Lower lobe of right lung (tissue), 2 donors: ENCODE measurements around the gene WEE2. TPM values are rescaled to one million over a fixed set of nuclear protein-coding genes. Genes with fewer than 3 reads are reported as not detected.
"Not testable (repeated sequence)": the region's sequence is repeated elsewhere in the genome, so short reads cannot be mapped to it uniquely, and the experiment has no call there.

Experiments
- ATAC-seq, 2 donors: fragments of 200-7000 bp; cut with Tn5 transposase; one replicate each; pipeline ENCODE4 v1.9.1; 2020 to 2022; ENCODE audit warnings: mild to moderate bottlenecking in 2 of 2, moderate library complexity in 2 of 2
- DNase-seq: peaks from one replicate; pipeline ENCODE4 v3.0.0-alpha.2; 2020
- H3K27ac ChIP-seq: fragments of 200-600 bp; one replicate; pipeline ENCODE4 v1.8.0; 2022
- H3K27me3 ChIP-seq: fragments of 200-600 bp; one replicate; pipeline ENCODE4 v1.8.0; 2022; ENCODE audit warnings: low read depth
- H3K36me3 ChIP-seq: fragments of 200-600 bp; one replicate; pipeline ENCODE4 v1.8.0; 2022; ENCODE audit warnings: mild to moderate bottlenecking
- H3K4me1 ChIP-seq: fragments of 200-600 bp; one replicate; pipeline ENCODE4 v1.8.0; 2022
- H3K4me3 ChIP-seq: fragments of 200-600 bp; one replicate; pipeline ENCODE4 v1.8.0; 2022; ENCODE audit warnings: mild to moderate bottlenecking
- H3K9me3 ChIP-seq: fragments of 200-600 bp; one replicate; pipeline ENCODE4 v1.8.0; 2022
- intact Hi-C: fragments of 100-400 bp; cut with DNase I; formaldehyde crosslinking; loops from one replicate; pipeline ENCODE4 v1.11.0; 2022
- total RNA-seq: library from RNA; stranded (reverse); fragmentation: NEBNext Ultra II Directional; extraction: Animal tissue kit (Norgen Biotek cat#: 25700); gene quantifications from one replicate; pipeline ENCODE4 v1.2.1, GENCODE V29; 2021
- TF ChIP-seq, protein P1 (sequence below): fragments of 200-600 bp; IDR thresholded peaks from one replicate; pipeline ENCODE4 v1.8.0; 2022; ENCODE audit warnings: antibody characterized with exemption, mild to moderate bottlenecking
- donor health status: DM: no; HTN: yes; CAD: no; lungs with severe emphysema.

WEE2 gene
- total RNA-seq, 1 donor from 2014 or later, result not detected

DNA sequence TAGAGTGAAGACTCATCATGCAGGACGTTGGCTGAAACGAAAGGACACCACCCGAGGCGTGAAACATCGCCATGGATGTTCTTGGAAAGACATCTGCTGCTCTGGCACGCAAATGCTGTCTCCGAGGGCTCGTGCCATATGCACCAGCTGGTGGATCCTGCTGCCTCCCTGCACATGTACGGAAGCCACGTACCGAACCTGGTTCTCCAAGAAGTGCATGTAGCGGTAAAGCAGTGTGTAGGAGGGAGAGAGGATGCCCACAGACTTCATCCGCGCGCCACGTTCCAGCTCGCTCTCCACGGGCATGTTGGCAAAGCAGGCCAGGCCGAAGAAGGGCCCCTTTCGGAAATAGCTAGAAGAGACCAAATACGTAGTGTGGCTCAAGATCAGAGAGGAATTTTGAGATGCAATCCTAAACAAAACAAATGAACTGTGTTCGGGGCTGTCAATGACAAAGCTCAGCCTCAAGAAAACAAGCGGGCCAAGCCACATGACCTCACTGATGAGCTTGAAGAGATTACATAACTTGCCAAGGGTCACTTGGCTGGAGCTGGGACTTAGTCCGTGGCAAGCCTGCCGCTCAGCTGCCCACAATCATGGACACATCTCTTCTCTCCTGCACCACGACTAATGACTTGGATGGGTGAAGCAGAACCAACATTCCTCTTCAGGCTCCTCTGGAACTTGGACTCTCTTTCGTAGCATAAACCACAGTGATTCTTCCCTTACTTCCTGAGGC, 22.7 kb upstream of the WEE2 start:
- TF ChIP-seq, protein P1, sequence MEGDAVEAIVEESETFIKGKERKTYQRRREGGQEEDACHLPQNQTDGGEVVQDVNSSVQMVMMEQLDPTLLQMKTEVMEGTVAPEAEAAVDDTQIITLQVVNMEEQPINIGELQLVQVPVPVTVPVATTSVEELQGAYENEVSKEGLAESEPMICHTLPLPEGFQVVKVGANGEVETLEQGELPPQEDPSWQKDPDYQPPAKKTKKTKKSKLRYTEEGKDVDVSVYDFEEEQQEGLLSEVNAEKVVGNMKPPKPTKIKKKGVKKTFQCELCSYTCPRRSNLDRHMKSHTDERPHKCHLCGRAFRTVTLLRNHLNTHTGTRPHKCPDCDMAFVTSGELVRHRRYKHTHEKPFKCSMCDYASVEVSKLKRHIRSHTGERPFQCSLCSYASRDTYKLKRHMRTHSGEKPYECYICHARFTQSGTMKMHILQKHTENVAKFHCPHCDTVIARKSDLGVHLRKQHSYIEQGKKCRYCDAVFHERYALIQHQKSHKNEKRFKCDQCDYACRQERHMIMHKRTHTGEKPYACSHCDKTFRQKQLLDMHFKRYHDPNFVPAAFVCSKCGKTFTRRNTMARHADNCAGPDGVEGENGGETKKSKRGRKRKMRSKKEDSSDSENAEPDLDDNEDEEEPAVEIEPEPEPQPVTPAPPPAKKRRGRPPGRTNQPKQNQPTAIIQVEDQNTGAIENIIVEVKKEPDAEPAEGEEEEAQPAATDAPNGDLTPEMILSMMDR, result no peak
- DNase-seq, result no peak
- Histone ChIP-seq H3K27ac (peak overlapping the region; percentile 48), H3K9me3 (no peaks in the 10 kb centered on the region), H3K36me3 (peaks cover 47% of the 10 kb centered on the region), H3K27me3 (no peaks in the 10 kb centered on the region), H3K4me3 (no peak overlapping the region), H3K4me1 (peaks cover 6% of the 10 kb centered on the region)
- intact Hi-C loops, result no loop called here
- ATAC-seq, result peak; percentile 70 to 90

DNA sequence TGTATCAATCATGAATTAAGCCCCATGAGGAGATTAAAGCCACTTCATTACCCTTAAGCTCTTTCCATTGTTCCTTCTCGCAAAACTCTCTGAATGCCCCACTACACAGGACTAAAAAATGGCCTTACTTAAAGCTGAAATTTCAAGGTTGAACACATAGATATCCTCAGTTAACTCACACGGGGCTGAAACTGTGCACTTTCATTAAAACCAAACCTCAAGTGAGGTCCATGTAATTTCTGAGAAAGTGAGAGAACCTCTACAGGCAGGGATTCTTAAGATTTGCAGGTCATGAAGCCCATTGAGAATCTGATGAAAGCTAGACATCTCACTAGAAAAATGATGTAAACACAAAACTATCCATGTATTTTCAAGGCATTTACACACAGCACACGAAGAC, 22.1 kb upstream of the WEE2 start:
- Histone ChIP-seq H3K4me1 (peaks cover 6% of the 10 kb centered on the region), H3K36me3 (peaks cover 41% of the 10 kb centered on the region), H3K4me3 (no peak overlapping the region), H3K9me3 (no peaks in the 10 kb centered on the region), H3K27me3 (no peaks in the 10 kb centered on the region), H3K27ac (peak overlapping the region; percentile 46)
- TF ChIP-seq, protein P1, result no peak
- no peak for DNase-seq
- ATAC-seq, result no peak
- intact Hi-C loops, result no loop called here

DNA sequence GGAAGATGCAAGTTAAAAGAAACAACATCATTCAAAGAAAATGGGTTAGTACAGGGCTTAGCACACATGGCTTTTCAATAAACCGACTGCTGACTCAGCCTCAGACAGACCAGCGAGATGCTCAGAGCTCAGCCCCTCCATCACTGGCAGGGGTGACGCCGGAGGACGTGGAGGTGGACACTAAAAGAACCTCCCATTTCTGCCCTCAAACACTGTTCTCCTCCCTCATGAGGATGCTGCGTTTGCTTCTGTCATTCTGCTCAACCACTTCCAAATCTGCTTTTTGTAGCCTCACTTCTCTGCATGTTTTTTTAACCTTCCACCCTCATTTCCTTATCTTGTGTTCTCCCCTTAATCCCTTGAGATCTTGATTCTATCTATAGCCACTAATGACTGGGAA, 21.5 kb upstream of the WEE2 start:
- intact Hi-C loops, result no loop called here
- H3K9me3 ChIP-seq, result no peaks in the 10 kb centered on the region
- no peak overlapping the region for H3K27ac ChIP-seq
- H3K27me3 ChIP-seq, result no peaks in the 10 kb centered on the region
- DNase-seq (no peak), ATAC-seq (no peak)
- H3K36me3 ChIP-seq, result peaks cover 36% of the 10 kb centered on the region
- H3K4me1 ChIP-seq, result peaks cover 6% of the 10 kb centered on the region
- no peak overlapping the region for H3K4me3 ChIP-seq
- TF ChIP-seq, protein P1, result no peak

DNA sequence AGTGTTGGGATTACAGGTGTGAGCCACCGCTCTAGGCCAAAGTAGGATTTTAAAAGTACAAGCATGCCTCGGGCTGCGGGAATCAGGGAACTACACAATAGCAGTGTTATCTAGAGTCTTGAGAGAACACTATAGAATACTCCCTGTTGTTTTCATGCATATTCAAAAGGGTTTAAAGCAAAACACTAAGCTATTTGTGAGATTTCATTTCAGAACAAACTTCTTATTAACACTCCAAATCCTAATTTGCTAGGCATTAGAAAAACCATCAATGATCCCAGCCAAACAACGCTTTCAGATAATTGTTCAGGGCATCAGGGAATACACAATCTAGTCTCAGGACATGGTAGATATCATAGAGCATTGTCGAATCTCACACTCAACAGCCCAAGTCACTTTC, 20.1 kb upstream of the WEE2 start:
- TF ChIP-seq, protein P1, result no peak
- H3K27me3 ChIP-seq, result no peaks in the 10 kb centered on the region
- no peak overlapping the region for H3K27ac ChIP-seq
- H3K4me1 ChIP-seq, result peaks cover 6% of the 10 kb centered on the region
- no peaks in the 10 kb centered on the region for H3K9me3 ChIP-seq
- intact Hi-C loops, result no loop called here
- no peak for DNase-seq
- no peak for ATAC-seq
- no peak overlapping the region for H3K4me3 ChIP-seq
- H3K36me3 ChIP-seq, result peaks cover 22% of the 10 kb centered on the region

DNA sequence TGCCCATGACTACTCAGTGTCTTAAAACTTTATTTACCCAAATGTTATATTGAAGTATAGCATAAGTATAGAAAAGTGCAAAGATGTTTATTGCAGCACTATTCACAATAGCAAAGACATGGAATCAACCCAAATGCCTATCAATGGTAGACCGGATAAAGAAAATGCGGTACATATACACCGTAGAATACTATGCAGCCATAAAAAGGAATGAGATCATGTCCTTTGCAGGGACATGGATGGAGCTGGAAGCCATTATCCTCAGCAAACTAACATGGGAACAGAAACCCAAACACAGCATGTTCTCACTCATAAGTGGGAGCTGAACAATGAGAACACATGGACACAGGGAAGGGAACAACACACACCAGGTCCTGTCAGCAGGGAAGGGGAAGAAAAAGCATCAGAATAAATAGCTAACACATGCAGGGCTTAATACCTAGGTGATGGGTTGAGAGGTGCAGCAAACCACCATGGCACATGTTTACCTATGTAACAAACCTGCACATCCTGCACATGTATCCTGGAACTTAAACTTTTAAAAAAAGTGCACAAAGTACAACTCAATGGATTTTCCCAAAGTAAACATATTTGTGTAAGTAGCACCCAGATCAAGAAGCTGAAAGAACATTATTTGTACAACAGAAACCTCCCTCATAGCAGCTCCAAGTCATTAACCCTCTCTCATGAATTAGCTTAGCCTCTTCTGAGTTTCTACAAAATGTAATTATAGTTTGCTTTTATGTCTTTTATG, 18.9 kb upstream of the WEE2 start:
- H3K4me1 ChIP-seq, H3K4me3 ChIP-seq, H3K27me3 ChIP-seq, intact Hi-C loops, H3K9me3 ChIP-seq, H3K27ac ChIP-seq, DNase-seq, ATAC-seq: not testable (repeated sequence)
- H3K36me3 ChIP-seq, result peaks cover 13% of the 10 kb centered on the region

DNA sequence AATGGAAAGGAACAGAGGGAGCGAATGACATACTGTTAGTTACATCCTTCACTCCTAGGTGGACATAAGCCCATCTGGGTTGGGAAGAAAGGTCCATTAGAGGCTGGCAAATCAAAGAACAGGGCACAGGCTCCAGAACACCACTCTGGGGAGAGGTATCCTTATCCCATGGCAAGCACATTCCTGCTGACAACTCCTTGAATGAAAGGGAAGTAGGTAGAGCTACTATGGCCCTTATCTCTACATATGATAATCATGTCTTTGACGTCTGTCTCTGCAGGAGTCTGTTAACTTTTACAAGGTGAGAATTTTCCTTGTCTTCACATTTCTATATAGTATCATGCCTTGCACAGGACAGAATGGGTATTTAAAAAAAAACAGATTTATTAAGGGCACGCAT, 16.6 kb upstream of the WEE2 start:
- no peaks in the 10 kb centered on the region for H3K36me3 ChIP-seq
- no peak overlapping the region for H3K4me3 ChIP-seq
- peaks cover 24% of the 10 kb centered on the region for H3K4me1 ChIP-seq
- intact Hi-C loops, result no loop called here
- TF ChIP-seq, protein P1, result no peak
- ATAC-seq (no peak), DNase-seq (no peak)
- no peaks in the 10 kb centered on the region for H3K9me3 ChIP-seq
- H3K27ac ChIP-seq, result no peak overlapping the region
- no peaks in the 10 kb centered on the region for H3K27me3 ChIP-seq
